H1 (cell line): ENCODE results near the gene MYH7. TPM values are rescaled to one million over a fixed set of nuclear protein-coding genes. Genes with fewer than 3 reads are reported as not detected.
A peak's percentile ranks its signal among the peaks of the same experiment; 100 is the strongest.

ENCODE experiments used
- CTCF ChIA-PET: fragments of 300-600 bp; sonication (Branson Sonifier 250); formaldehyde crosslinking; loops from one replicate; lab custom pipeline; 2021; ENCODE audit not compliant: partially characterized antibody; lab: Charles Lee
- POLR2A ChIA-PET: fragments of 300-600 bp; sonication (Branson Sonifier 250); formaldehyde crosslinking; loops from one replicate; lab custom pipeline; 2021; ENCODE audit warnings: inconsistent platforms; ENCODE audit not compliant: partially characterized antibody; lab: Charles Lee
- DNase-seq, 2 experiments: peaks; one replicate each; pipeline versions ENCODE4 v3.0.0 to v3.0.0-alpha.2; 2010 to 2022; ENCODE audit warnings: low spot score in 2 of 2, low read depth in 1 of 2, mixed read lengths in 1 of 2
- FAIRE-seq: peaks from 2 replicates; lab custom pipeline; 2011; peaks lifted over from hg19 to GRCh38; lab: Jason Lieb, UNC
- H2AFZ ChIP-seq: 2 replicates; pipeline ENCODE4 v1.8.1; 2012; ENCODE audit warnings: low read length, inconsistent platforms
- H2AK5ac ChIP-seq: 2 replicates; pipeline ENCODE4 v1.6.1; 2013; ENCODE audit warnings: low read depth, low read length
- H2BK120ac ChIP-seq: replicated peaks from 2 replicates; pipeline ENCODE3; 2013; ENCODE audit warnings: low read depth, low read length, inconsistent platforms
- H2BK12ac ChIP-seq: 2 replicates; pipeline ENCODE4 v1.6.1; 2013; ENCODE audit warnings: low read depth, low read length
- H2BK15ac ChIP-seq: 2 replicates; pipeline ENCODE4 v1.6.1; 2013; ENCODE audit warnings: low read length
- H2BK20ac ChIP-seq: 2 replicates; pipeline ENCODE4 v1.6.1; 2013; ENCODE audit warnings: low read length
- H2BK5ac ChIP-seq: 2 replicates; pipeline ENCODE4 v1.6.1; 2013; ENCODE audit warnings: low read depth, low read length
- H3K14ac ChIP-seq: 2 replicates; pipeline ENCODE4 v1.6.1; 2013; ENCODE audit warnings: inconsistent platforms; ENCODE audit not compliant: insufficient read length
- H3K18ac ChIP-seq: 2 replicates; pipeline ENCODE4 v1.6.1; 2013; ENCODE audit warnings: low read length; ENCODE audit errors: extremely low read depth
- H3K23ac ChIP-seq: 2 replicates; pipeline ENCODE4 v1.6.1; 2013; ENCODE audit warnings: inconsistent platforms; ENCODE audit not compliant: insufficient read length
- H3K23me2 ChIP-seq: 2 replicates; pipeline ENCODE4 v1.6.1; 2013; ENCODE audit warnings: low read depth, low read length
- H3K27ac ChIP-seq: 2 replicates; pipeline ENCODE4 v1.6.1; 2011; ENCODE audit warnings: low read depth, low read length, inconsistent platforms
- H3K27me3 ChIP-seq, 4 experiments: replicated peaks in 1 of 4; 1 replicate in 1 of 4; 2 replicates in 3 of 4; pipeline versions ENCODE4 v1.6.1 to v1.8.1; 2011 to 2013; ENCODE audit warnings: low read length in 3 of 4, mild to moderate bottlenecking in 3 of 4, inconsistent platforms in 2 of 4, mixed read lengths in 2 of 4, moderate library complexity in 1 of 4; ENCODE audit not compliant: control insufficient read depth in 3 of 4, insufficient read depth in 3 of 4; ENCODE audit errors: extremely low read depth in 1 of 4
- H3K36me3 ChIP-seq, 4 experiments: 2 replicates each; pipeline versions ENCODE4 v1.6.1 to v1.8.1; 2011 to 2013; ENCODE audit warnings: mild to moderate bottlenecking in 4 of 4, low read length in 3 of 4, moderate library complexity in 2 of 4, control low read depth in 1 of 4, inconsistent platforms in 1 of 4; ENCODE audit not compliant: insufficient read depth in 4 of 4, control insufficient read depth in 2 of 4
- H3K4ac ChIP-seq: replicated peaks from 2 replicates; pipeline ENCODE3; 2013; ENCODE audit warnings: low read length, low read depth, mixed read lengths, inconsistent platforms; ENCODE audit not compliant: insufficient read length
- H3K4me1 ChIP-seq, 4 experiments: replicated peaks in 1 of 4; 1 replicate in 1 of 4; 2 replicates in 3 of 4; pipeline versions ENCODE4 v1.6.1 to v1.8.1; 2011 to 2013; ENCODE audit warnings: low read length in 3 of 4, inconsistent platforms in 2 of 4, mixed read lengths in 1 of 4; ENCODE audit not compliant: insufficient read depth in 4 of 4, control insufficient read depth in 3 of 4
- H3K4me2 ChIP-seq, 2 experiments: 2 replicates each; pipeline versions ENCODE4 v1.6.1 to v1.8.1; 2011 to 2013; ENCODE audit warnings: low read depth in 2 of 2, low read length in 2 of 2, control low read depth in 1 of 2, inconsistent platforms in 1 of 2, mild to moderate bottlenecking in 1 of 2; ENCODE audit not compliant: insufficient read depth in 1 of 2
- H3K4me3 ChIP-seq, 4 experiments: fragments of 200-600, 300-600 bp in 1 of 4; sonication (generic), shearing (Covaris generic), sonication (Bioruptor Twin) in 1 of 4; 2 replicates each; pipeline versions ENCODE4 v1.5.1 to v1.8.1; 2011 to 2016; ENCODE audit warnings: low read length in 4 of 4, low read depth in 3 of 4, control low read depth in 2 of 4, inconsistent platforms in 2 of 4, mild to moderate bottlenecking in 2 of 4, mixed read lengths in 1 of 4, moderate library complexity in 1 of 4; ENCODE audit not compliant: insufficient read depth in 2 of 4; ENCODE audit errors: extremely low read depth in 1 of 4
- H3K56ac ChIP-seq: replicated peaks from 2 replicates; pipeline ENCODE3; 2013; ENCODE audit warnings: low read depth, mild to moderate bottlenecking, mixed read lengths, low read length, inconsistent platforms; ENCODE audit not compliant: insufficient read length
- H3K79me1 ChIP-seq: 2 replicates; pipeline ENCODE4 v1.6.1; 2013; ENCODE audit warnings: low read depth, low read length, control low read depth
- H3K79me2 ChIP-seq, 2 experiments: 2 replicates each; pipeline versions ENCODE4 v1.6.1 to v1.8.1; 2012 to 2013; ENCODE audit warnings: low read length in 2 of 2, mild to moderate bottlenecking in 2 of 2, inconsistent platforms in 1 of 2; ENCODE audit not compliant: insufficient read depth in 2 of 2, control insufficient read depth in 1 of 2
- H3K9ac ChIP-seq, 4 experiments: replicated peaks in 1 of 4; 1 replicate in 1 of 4; 2 replicates in 3 of 4; pipeline versions ENCODE4 v1.6.1 to v1.8.1; 2011 to 2013; ENCODE audit warnings: low read depth in 3 of 4, low read length in 3 of 4, control low read depth in 2 of 4, mild to moderate bottlenecking in 2 of 4, moderate library complexity in 2 of 4, inconsistent platforms in 1 of 4; ENCODE audit errors: extremely low read depth in 1 of 4
- H3K9me3 ChIP-seq, 2 experiments: 2 replicates each; pipeline versions ENCODE4 v1.6.1 to v1.8.1; 2012 to 2013; ENCODE audit warnings: mild to moderate bottlenecking in 2 of 2, moderate library complexity in 2 of 2, control low read depth in 1 of 2, inconsistent platforms in 1 of 2, low read depth in 1 of 2, low read length in 1 of 2, mixed read lengths in 1 of 2; ENCODE audit not compliant: insufficient read depth in 2 of 2
- H4K20me1 ChIP-seq, 2 experiments: replicated peaks in 1 of 2; 2 replicates each; pipeline versions ENCODE3 to v1.8.1; 2011 to 2013; ENCODE audit warnings: inconsistent platforms in 2 of 2, low read length in 2 of 2, mild to moderate bottlenecking in 1 of 2; ENCODE audit not compliant: insufficient read depth in 2 of 2, control insufficient read depth in 1 of 2
- H4K5ac ChIP-seq: 2 replicates; pipeline ENCODE4 v1.6.1; 2013; ENCODE audit warnings: low read length, low read depth, mixed read lengths, inconsistent platforms; ENCODE audit not compliant: insufficient read length
- H4K8ac ChIP-seq: 2 replicates; pipeline ENCODE4 v1.8.0; 2013; ENCODE audit warnings: mild to moderate bottlenecking, moderate library complexity, low read length, inconsistent platforms; ENCODE audit not compliant: insufficient read depth; ENCODE audit errors: extremely low read depth
- H4K91ac ChIP-seq: replicated peaks from 2 replicates; pipeline ENCODE3; 2013; ENCODE audit warnings: low read length, mixed read lengths, inconsistent platforms; ENCODE audit not compliant: insufficient read length
- ATF2 ChIP-seq: IDR thresholded peaks from 2 replicates; pipeline ENCODE4 v1.6.1; 2012; ENCODE audit warnings: low read length, inconsistent platforms
- BACH1 ChIP-seq: IDR thresholded peaks from 2 replicates; pipeline ENCODE4 v1.6.1; 2012; ENCODE audit warnings: low read length, improper control_type of control experiment
- CTCF ChIP-seq, 3 experiments: IDR thresholded peaks; 1 replicate in 2 of 3; 2 replicates in 1 of 3; pipeline versions ENCODE4 v1.5.1 to v1.6.1; 2011; ENCODE audit warnings: low read length in 3 of 3, mild to moderate bottlenecking in 3 of 3, inconsistent platforms in 2 of 3, low read depth in 1 of 3, moderate library complexity in 1 of 3; ENCODE audit not compliant: insufficient read depth in 1 of 3; ENCODE audit errors: control extremely low read depth in 1 of 3
- JUND ChIP-seq: IDR thresholded peaks from 2 replicates; pipeline ENCODE4 v1.6.1; 2011; ENCODE audit warnings: mild to moderate bottlenecking, improper control_type of control experiment, low read length
- SAP30 ChIP-seq: fragments of 300-600 bp; sonication (generic); IDR thresholded peaks from 2 replicates; pipeline ENCODE4 v1.7.1; 2012; ENCODE audit warnings: low read length, moderate library complexity, mild to moderate bottlenecking, inconsistent platforms; ENCODE audit not compliant: insufficient read depth, insufficient replicate concordance
- SP2 ChIP-seq: IDR thresholded peaks from 2 replicates; pipeline ENCODE4 v1.6.1; 2012; ENCODE audit warnings: mild to moderate bottlenecking, low read length, inconsistent platforms
- SP4 ChIP-seq: IDR thresholded peaks from 2 replicates; pipeline ENCODE4 v1.6.1; 2012; ENCODE audit warnings: low read length, inconsistent platforms
- WGBS, 2 experiments: shearing (Covaris generic) in 1 of 2; methylation state at CpG; one replicate each; pipeline versions ENCODE4 v1.1.6 to v1.1.7; 2013 to 2015; ENCODE audit warnings: low lambda C conversion rate in 2 of 2, mixed read lengths in 2 of 2, inconsistent platforms in 1 of 2, low coverage in 1 of 2, missing lambda C conversion rate in 1 of 2; ENCODE audit not compliant: insufficient replicate concordance in 2 of 2, insufficient coverage in 1 of 2, insufficient read length in 1 of 2; ENCODE audit errors: extremely low coverage in 1 of 2, missing lambda C conversion rate in 1 of 2; 5-methylcytosine and 5-hydroxymethylcytosine counted together
- polyA plus RNA-seq, 7 experiments: library from polyadenylated mRNA; depleted of rRNA in 3 of 7; stranded (reverse) in 5 of 7; unstranded in 2 of 7; fragments of >200 nt in 5 of 7; fragments of 200-250 nt in 2 of 7; gene quantifications; 1 replicate in 5 of 7; 2 replicates in 1 of 7; 4 replicates in 1 of 7; pipeline versions ENCODE4 v1.2.1 to v1.2.3, GENCODE V29; 2011 to 2013; ENCODE audit warnings: missing spikeins in 2 of 7, mixed read lengths in 2 of 7
- total RNA-seq: library from RNA; stranded (reverse); fragmentation: NEBNext Ultra II Directional; extraction: Animal tissue kit (Norgen Biotek cat#: 25700); gene quantifications from 2 replicates; pipeline ENCODE4 v1.2.1, GENCODE V29; 2021

MYH7 gene
- total and polyA plus RNA-seq, 2 of the 8 experiments (the other 6 are each of a cell fraction or from before 2014, with no cell fraction given): not detected

GRCh38 chr14:23387916-23388882, 47.3 kb downstream of the MYH7 start:
- H3K79me2 ChIP-seq: no peaks in the 10 kb centered on the region
- POLR2A ChIA-PET: interaction anchor here (0.8 to 1.3 kb wide), 2 partner anchors 12 to 66 kb away, joined by 3 to 4 read pairs; no protein-coding TSS in a partner anchor
- no peak for DNase-seq
- TF ChIP-seq SAP30: no peak
- TF ChIP-seq BACH1: no peak
- no peak for TF ChIP-seq ATF2
- no peak for TF ChIP-seq CTCF (IDR thresholded peaks at IDR 0.05; ENCODE audit: control extremely low read depth in 1 of 3, insufficient read depth in 1 of 3, low read depth in 1 of 3, low read length in 3 of 3)
- TF ChIP-seq JUND: no peak
- no peak for TF ChIP-seq SP4
- TF ChIP-seq SP2: no peak

More at GRCh38 chr14:23387916-23388882, 47.3 kb downstream of the MYH7 start:
- no peaks in the 10 kb centered on the region for H4K20me1 ChIP-seq
- H3K18ac ChIP-seq: no peak overlapping the region
- CTCF ChIA-PET: interaction anchor here (0.8 to 4.0 kb wide), 10 partner anchors 9 to 292 kb away, joined by 3 to 30 read pairs (median 4); partner anchors contain the start of gene CMTM5
- no peak overlapping the region for H2BK15ac ChIP-seq
- no peak for FAIRE-seq
- no peak overlapping the region for H3K4me3 ChIP-seq
- no peaks in the 10 kb centered on the region; a peak in 3 of 7 replicates for H3K27me3 ChIP-seq
- no peaks in the 10 kb centered on the region for H3K9me3 ChIP-seq
- H3K9ac ChIP-seq: no peak overlapping the region
- H3K23ac ChIP-seq: no peak overlapping the region
- H3K56ac ChIP-seq: no peak overlapping the region
- no peak overlapping the region for H3K14ac ChIP-seq
- H3K23me2 ChIP-seq: no peaks in the 10 kb centered on the region; the same call in 1 of the 2 replicates
- no peak overlapping the region for H2BK20ac ChIP-seq
- H2BK12ac ChIP-seq: peak overlapping the region; percentile 29; the same call in 1 of the 2 replicates
- no peak overlapping the region for H2BK120ac ChIP-seq
- 92% methylated on average over 26 of the region's 26 CpGs; no CpG with 5 or more reads in 1 of the 2 experiments for WGBS, 2 experiments
- no peaks in the 10 kb centered on the region for H3K36me3 ChIP-seq
- H3K4me1 ChIP-seq: peaks cover 0 to 10% (median 0%) of the 10 kb centered on the region in 4 experiments; a peak in 1 of 7 replicates
- H3K79me1 ChIP-seq: no peaks in the 10 kb centered on the region
- H2AK5ac ChIP-seq: no peak overlapping the region
- H3K4ac ChIP-seq: no peak overlapping the region
- no peak overlapping the region for H2BK5ac ChIP-seq
- H2AFZ ChIP-seq: no peak overlapping the region
- no peak overlapping the region for H4K8ac ChIP-seq
- no peak overlapping the region for H3K4me2 ChIP-seq
- H4K5ac ChIP-seq: no peak overlapping the region
- no peak overlapping the region for H3K27ac ChIP-seq
- H4K91ac ChIP-seq: no peak overlapping the region
